ENCODE results near the gene TBX6. TPM values are rescaled to one million over a fixed set of nuclear protein-coding genes. Genes with fewer than 3 reads are reported as not detected.
A peak's percentile ranks its signal among the peaks of the same experiment; 100 is the strongest.

TBX6 gene
- total RNA-seq, 1 experiment from 2014 or later, result 1.4 TPM

- POLR2A ChIA-PET, result no interaction called here
- Histone ChIP-seq H3K27me3 (ENCODE audit: insufficient read depth, low read length) (no peaks in the 10 kb centered on the region), H3K9me2 (ENCODE audit: insufficient read depth) (no peaks in the 10 kb centered on the region), H3K4me2 (ENCODE audit: low read length) (peak within 1 kb of the TSS; percentile 51), H3K27ac (ENCODE audit: low read depth, low read length) (peak within 1 kb of the TSS; percentile 39; the same call in 1 of the 2 replicates), H2AFZ (ENCODE audit: low read depth, low read length, poor library complexity, severe bottlenecking) (no peak within 1 kb of the TSS), H3K9ac (ENCODE audit: low read length) (0 out of 2 replicates have a peak within 1 kb of the TSS, but pooled peaks have one; percentile 14), H3K79me2 (ENCODE audit: insufficient read depth, low read length) (no peaks in the 10 kb centered on the region), H3K36me3 (ENCODE audit: control insufficient read depth in 1 of 2, insufficient read depth in 2 of 2, low read length in 2 of 2) (no peaks in the 10 kb centered on the region; a peak in 1 of 4 replicates), H4K20me1 (ENCODE audit: insufficient read depth) (no peaks in the 10 kb centered on the region), H3K4me3 (replicated peaks in 1 of 2; ENCODE audit: low read depth in 1 of 2, low read length in 2 of 2) (no peak within 1 kb of the TSS), H3K4me1 (ENCODE audit: control insufficient read depth in 1 of 2, insufficient read depth in 2 of 2, low read length in 2 of 2) (peaks cover 15 to 43% of the 10 kb centered on the region in 2 experiments), H3K9me3 (ENCODE audit: control insufficient read depth in 1 of 2, insufficient read depth in 1 of 2, low read depth in 1 of 2, low read length in 2 of 2) (no peaks in the 10 kb centered on the region)
- DNase-seq (ENCODE audit: low read depth, low spot score) (no peak), ATAC-seq (peak; percentile 42)
- no peak for TF ChIP-seq EZH2phosphoT487 (IDR thresholded peaks at IDR 0.05; ENCODE audit: borderline replicate concordance)
- TF ChIP-seq FOSL1 (IDR thresholded peaks at IDR 0.05; ENCODE audit: low read depth), result no peak
- TF ChIP-seq YY1 (IDR thresholded peaks at IDR 0.05; ENCODE audit: extremely low read depth, insufficient replicate concordance, low read depth, low read length), result no peak
- no peak for TF ChIP-seq ELF1 (IDR thresholded peaks at IDR 0.05; ENCODE audit: borderline replicate concordance, low read depth)
- no peak for TF ChIP-seq ZNF274 (IDR thresholded peaks at IDR 0.05; ENCODE audit: low read depth, low read length)
- no peak for TF ChIP-seq POLR2A (IDR thresholded peaks at IDR 0.05; ENCODE audit: borderline replicate concordance, extremely low read depth, insufficient read depth, insufficient read length)
- no peak for TF ChIP-seq CEBPB (IDR thresholded peaks at IDR 0.05; ENCODE audit: low read depth)
- no peak for TF ChIP-seq SP1 (IDR thresholded peaks at IDR 0.05; ENCODE audit: low read depth)
- TF ChIP-seq CBX3 (IDR thresholded peaks at IDR 0.05; ENCODE audit: low read depth), result no peak
- no peak for TF ChIP-seq ZBTB33 (IDR thresholded peaks at IDR 0.05; ENCODE audit: extremely low read depth, insufficient replicate concordance, low read length)
- TF ChIP-seq RAD21 (IDR thresholded peaks at IDR 0.05; ENCODE audit: low read depth), result no peak
- no peak for TF ChIP-seq REST (IDR thresholded peaks at IDR 0.05; ENCODE audit: low read depth)
- TF ChIP-seq POLR2AphosphoS5 (IDR thresholded peaks at IDR 0.05; ENCODE audit: low read depth, low read length), result no peak
- no peak for TF ChIP-seq TCF7L2 (IDR thresholded peaks at IDR 0.05; ENCODE audit: borderline replicate concordance, extremely low read depth, insufficient read depth, insufficient read length)
- TF ChIP-seq EGR1 (IDR thresholded peaks at IDR 0.05; ENCODE audit: low read depth), result no peak
- no peak for TF ChIP-seq JUND (IDR thresholded peaks at IDR 0.05)
- TF ChIP-seq CTCF (IDR thresholded peaks at IDR 0.05 in 2 of 3, conservative IDR thresholded peaks at IDR 0.05 in 1 of 3; ENCODE audit: borderline replicate concordance in 1 of 3, insufficient read depth in 1 of 3, low read depth in 2 of 3, low read length in 2 of 3), result no peak
- TF ChIP-seq SRF (IDR thresholded peaks at IDR 0.05; ENCODE audit: low read depth), result no peak
- TF ChIP-seq ATF3 (IDR thresholded peaks at IDR 0.05), result no peak
- RAD21 ChIA-PET (ENCODE audit: low non-redundant PET in 1 of 2, low total read pairs in 2 of 2, uncharacterized antibody in 2 of 2, unreplicated experiment in 2 of 2), result interaction anchor here (0.5 to 1.7 kb wide), 2 partner anchors 21 to 296 kb away, joined by 3 to 6 read pairs; no protein-coding TSS in a partner anchor
- CTCF ChIA-PET, result interaction anchor here (0.6 to 3.8 kb wide), 10 partner anchors 9 to 545 kb away, joined by 3 to 48 read pairs (median 3); partner anchors contain the start of genes FBRS, TBX6 and ZNF771
- BruUV-seq (replicated peaks), result no TSS peak
- intact Hi-C loops (cut with micrococcal nuclease), result no loop called here
Measured at GRCh38 chr16:30113031-30113710, 21.4 kb upstream of the TBX6 start, which contains the start of gene GDPD3. GDPD3 (minus strand) TSS chr16:30113537; CDS start chr16:30113478, 59 bp downstream.

Data from HCT116 (cell line).